Measurements from ENCODE around the gene LAMA5.

LAMA5 gene

DNA sequence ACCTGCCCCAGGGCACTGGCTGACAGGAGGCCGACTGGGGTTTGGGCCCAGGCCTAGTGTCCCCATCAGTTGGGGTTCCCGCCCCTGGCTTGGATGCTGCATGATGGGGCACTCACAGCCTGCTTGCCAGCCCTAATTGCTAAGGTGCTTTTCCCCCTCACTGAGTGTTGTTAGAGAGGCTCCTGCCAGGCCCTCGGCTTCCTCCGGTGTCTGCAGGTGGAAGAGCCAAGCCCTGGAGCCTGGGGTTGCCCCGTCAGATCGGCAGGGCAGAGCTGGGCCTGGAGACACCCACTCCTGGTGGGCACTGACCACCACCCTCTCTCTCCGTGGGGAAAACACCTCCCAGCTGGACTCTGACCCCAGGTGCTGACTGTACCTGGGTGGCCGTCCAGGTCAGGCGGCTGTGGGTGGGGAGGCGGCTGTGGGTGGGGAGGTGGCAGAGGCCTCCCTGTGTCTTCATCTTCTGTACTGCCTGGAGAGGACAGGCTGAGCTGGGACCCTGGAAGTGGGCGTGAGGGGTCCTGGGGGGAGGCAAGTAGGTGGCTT lies 46.0 kb upstream of the LAMA5 start:
- Histone ChIP-seq H4K20me1 (ENCODE audit: insufficient read depth, low read length) (no peaks in the 10 kb centered on the region), H3K79me2 (ENCODE audit: low read length) (no peaks in the 10 kb centered on the region), H3K4me2 (ENCODE audit: low read depth, low read length) (no peak overlapping the region), H3K9me3 (replicated peaks; ENCODE audit: insufficient read depth, low read length) (no peaks in the 10 kb centered on the region), H3F3A (ENCODE audit: insufficient read depth, low read length) (no peaks in the 10 kb centered on the region), H2AFZ (ENCODE audit: low read length) (no peak overlapping the region), H3K4me3 (ENCODE audit: low read length) (no peak overlapping the region), H3K9ac (ENCODE audit: low read length) (no peak overlapping the region), H3K27ac (ENCODE audit: low read length) (no peak overlapping the region), H3K27me3 (replicated peaks; ENCODE audit: insufficient read depth, low read length) (peaks cover 72% of the 10 kb centered on the region), H3K36me3 (replicated peaks; ENCODE audit: insufficient read depth, low read length) (no peaks in the 10 kb centered on the region), H3K4me1 (ENCODE audit: low read length) (peaks cover 7% of the 10 kb centered on the region; the same call in 1 of the 2 replicates), H3K9me2 (replicated peaks; ENCODE audit: insufficient read depth, low read length) (no peaks in the 10 kb centered on the region)
- TF ChIP-seq EZH2phosphoT487 (IDR thresholded peaks at IDR 0.05; ENCODE audit: low read length): no peak
- no peak for DNase-seq

DNA sequence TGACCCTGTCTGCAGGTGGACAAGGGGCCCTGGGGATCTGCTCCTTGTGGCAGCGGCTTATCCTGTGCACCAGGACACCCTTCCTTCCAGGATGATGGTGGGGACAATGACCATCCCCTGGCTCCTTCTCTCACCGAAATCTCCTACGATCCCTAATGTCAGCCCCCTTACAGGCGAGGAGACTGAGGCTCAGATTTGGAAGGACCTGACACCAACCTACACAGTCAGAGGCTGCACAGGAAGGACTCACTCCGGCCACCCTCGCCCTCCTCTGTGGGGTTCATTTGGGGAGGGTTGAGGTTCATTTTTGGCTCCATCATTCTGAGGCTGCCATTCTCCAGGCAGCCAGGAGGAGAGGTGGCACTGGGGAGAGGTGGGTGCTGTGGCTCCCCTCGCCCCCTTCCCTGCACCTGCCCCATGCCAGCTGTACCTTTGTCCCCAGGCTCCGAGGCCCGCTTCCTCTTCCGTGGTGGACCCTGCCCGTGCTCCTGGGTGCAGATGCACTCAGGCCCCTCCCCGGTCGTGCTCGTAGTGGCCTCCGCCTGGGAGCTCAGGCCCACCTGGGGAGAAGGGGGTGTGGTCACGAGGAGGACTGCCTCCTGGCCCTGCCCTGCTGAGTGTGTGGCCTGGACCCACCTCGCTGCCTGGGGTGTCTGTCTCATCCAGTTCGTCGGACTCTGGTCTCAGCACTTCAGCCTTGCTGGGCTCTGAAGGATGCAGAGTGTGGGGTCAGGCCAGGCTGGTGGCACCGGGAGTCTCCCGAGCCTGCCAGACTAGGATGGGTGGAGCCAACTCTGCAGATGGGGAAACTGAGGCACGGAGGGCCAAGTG lies 45.3 kb upstream of the LAMA5 start:
- Histone ChIP-seq H3K9ac (ENCODE audit: low read length) (no peak overlapping the region), H3K27me3 (replicated peaks; ENCODE audit: insufficient read depth, low read length) (peaks cover 65% of the 10 kb centered on the region), H3K4me2 (ENCODE audit: low read depth, low read length) (no peak overlapping the region)

GRCh38 chr20:62411479-62412193 lies 44.5 kb upstream of the LAMA5 start:
- Histone ChIP-seq H2AFZ (ENCODE audit: low read length) (no peak overlapping the region), H3K9me2 (replicated peaks; ENCODE audit: insufficient read depth, low read length) (no peaks in the 10 kb centered on the region), H3K9me3 (replicated peaks; ENCODE audit: insufficient read depth, low read length) (no peaks in the 10 kb centered on the region), H3K36me3 (replicated peaks; ENCODE audit: insufficient read depth, low read length) (no peaks in the 10 kb centered on the region), H3F3A (ENCODE audit: insufficient read depth, low read length) (no peaks in the 10 kb centered on the region), H3K4me2 (ENCODE audit: low read depth, low read length) (no peak overlapping the region), H3K79me2 (ENCODE audit: low read length) (peaks cover 2% of the 10 kb centered on the region), H3K27ac (ENCODE audit: low read length) (no peak overlapping the region), H3K4me3 (ENCODE audit: low read length) (no peak overlapping the region), H4K20me1 (ENCODE audit: insufficient read depth, low read length) (no peaks in the 10 kb centered on the region), H3K27me3 (replicated peaks; ENCODE audit: insufficient read depth, low read length) (peaks cover 57% of the 10 kb centered on the region), H3K9ac (ENCODE audit: low read length) (no peak overlapping the region), H3K4me1 (ENCODE audit: low read length) (peaks cover 14% of the 10 kb centered on the region)
- DNase-seq: no peak
- TF ChIP-seq EZH2 (optimal IDR thresholded peaks at IDR 0.05; ENCODE audit: low read depth, low read length) (no peak), EZH2phosphoT487 (IDR thresholded peaks at IDR 0.05; ENCODE audit: low read length) (no peak)
- TF ChIP-seq, protein P1, sequence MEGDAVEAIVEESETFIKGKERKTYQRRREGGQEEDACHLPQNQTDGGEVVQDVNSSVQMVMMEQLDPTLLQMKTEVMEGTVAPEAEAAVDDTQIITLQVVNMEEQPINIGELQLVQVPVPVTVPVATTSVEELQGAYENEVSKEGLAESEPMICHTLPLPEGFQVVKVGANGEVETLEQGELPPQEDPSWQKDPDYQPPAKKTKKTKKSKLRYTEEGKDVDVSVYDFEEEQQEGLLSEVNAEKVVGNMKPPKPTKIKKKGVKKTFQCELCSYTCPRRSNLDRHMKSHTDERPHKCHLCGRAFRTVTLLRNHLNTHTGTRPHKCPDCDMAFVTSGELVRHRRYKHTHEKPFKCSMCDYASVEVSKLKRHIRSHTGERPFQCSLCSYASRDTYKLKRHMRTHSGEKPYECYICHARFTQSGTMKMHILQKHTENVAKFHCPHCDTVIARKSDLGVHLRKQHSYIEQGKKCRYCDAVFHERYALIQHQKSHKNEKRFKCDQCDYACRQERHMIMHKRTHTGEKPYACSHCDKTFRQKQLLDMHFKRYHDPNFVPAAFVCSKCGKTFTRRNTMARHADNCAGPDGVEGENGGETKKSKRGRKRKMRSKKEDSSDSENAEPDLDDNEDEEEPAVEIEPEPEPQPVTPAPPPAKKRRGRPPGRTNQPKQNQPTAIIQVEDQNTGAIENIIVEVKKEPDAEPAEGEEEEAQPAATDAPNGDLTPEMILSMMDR (IDR thresholded peaks at IDR 0.05; ENCODE audit: low read length): no peak

More for the DNA sequence above, 45.3 kb upstream of the LAMA5 start:
- Histone ChIP-seq H3K36me3 (replicated peaks; ENCODE audit: insufficient read depth, low read length) (no peaks in the 10 kb centered on the region), H3K9me2 (replicated peaks; ENCODE audit: insufficient read depth, low read length) (no peaks in the 10 kb centered on the region), H3K4me1 (ENCODE audit: low read length) (peaks cover 14% of the 10 kb centered on the region), H3K9me3 (replicated peaks; ENCODE audit: insufficient read depth, low read length) (no peaks in the 10 kb centered on the region), H4K20me1 (ENCODE audit: insufficient read depth, low read length) (no peaks in the 10 kb centered on the region), H3K27ac (ENCODE audit: low read length) (no peak overlapping the region), H3K79me2 (ENCODE audit: low read length) (no peaks in the 10 kb centered on the region), H2AFZ (ENCODE audit: low read length) (no peak overlapping the region), H3F3A (ENCODE audit: insufficient read depth, low read length) (no peaks in the 10 kb centered on the region), H3K4me3 (ENCODE audit: low read length) (no peak overlapping the region)
- no peak for DNase-seq
- TF ChIP-seq, protein P1 (IDR thresholded peaks at IDR 0.05; ENCODE audit: low read length): no peak
- TF ChIP-seq EZH2 (optimal IDR thresholded peaks at IDR 0.05; ENCODE audit: low read depth, low read length) (no peak), EZH2phosphoT487 (IDR thresholded peaks at IDR 0.05; ENCODE audit: low read length) (no peak)

All from MM.1S (cell line).